Sigmoid colon (tissue), 4 donors: Measurements from ENCODE around the gene RPIA.
"Not testable (repeated sequence)": the region's sequence is repeated elsewhere in the genome, so short reads cannot be mapped to it uniquely, and the experiment has no call there.

Experiments
- CTCF ChIP-seq, 4 experiments: fragments of 450-650 bp in 3 of 4; fragments of 200-600 bp in 1 of 4; IDR thresholded peaks; one replicate each; pipeline ENCODE4 v1.5.1; 2016 to 2019; ENCODE audit warnings: antibody characterized with exemption in 4 of 4, mild to moderate bottlenecking in 3 of 4, moderate library complexity in 2 of 4
- EP300 ChIP-seq, 4 donors: sonication (generic); formaldehyde crosslinking; IDR thresholded peaks; one replicate each; pipeline ENCODE4 v1.6.1; 2017; ENCODE audit warnings: antibody characterized with exemption in 4 of 4
- POLR2A ChIP-seq, 2 donors: fragments of 450-650 bp; IDR thresholded peaks; one replicate each; pipeline ENCODE4 v1.6.1; 2016; ENCODE audit warnings: antibody characterized with exemption in 2 of 2, mild to moderate bottlenecking in 2 of 2, moderate library complexity in 2 of 2
- POLR2AphosphoS5 ChIP-seq, 4 donors: sonication (generic); formaldehyde crosslinking; IDR thresholded peaks; one replicate each; pipeline ENCODE4 v1.6.1; 2017; ENCODE audit warnings: antibody characterized with exemption in 4 of 4

DNA sequence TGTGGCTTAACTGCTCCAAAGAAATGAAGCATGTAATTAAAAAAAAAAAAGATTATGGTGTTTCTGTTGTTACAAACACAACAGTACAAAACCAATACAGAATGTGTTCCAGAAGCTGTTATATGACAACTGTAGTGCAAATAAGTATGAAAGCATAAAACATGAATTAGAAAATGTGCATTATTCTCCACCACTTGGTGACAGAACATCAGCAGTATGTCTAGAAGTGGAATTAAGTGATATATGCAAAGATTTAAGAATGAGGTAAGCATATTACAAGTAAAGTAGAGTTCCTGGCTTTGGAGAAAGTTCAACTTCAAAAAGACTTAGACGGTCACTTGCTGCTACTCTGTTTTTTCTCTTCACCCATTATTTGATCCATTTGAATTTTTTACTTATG is 105.0 kb downstream of the RPIA start:
- not testable (repeated sequence) for TF ChIP-seq CTCF, EP300, POLR2AphosphoS5, POLR2A (IDR thresholded peaks at IDR 0.05)
